H1 (cell line): ENCODE data around the gene EVI2A. TPM values are rescaled to one million over a fixed set of nuclear protein-coding genes. Genes with fewer than 3 reads are reported as not detected.

Experiments used
- CTCF ChIA-PET: fragments of 300-600 bp; sonication (Branson Sonifier 250); formaldehyde crosslinking; loops from one replicate; lab custom pipeline; 2021; ENCODE audit not compliant: partially characterized antibody; lab: Charles Lee
- POLR2A ChIA-PET: fragments of 300-600 bp; sonication (Branson Sonifier 250); formaldehyde crosslinking; loops from one replicate; lab custom pipeline; 2021; ENCODE audit warnings: inconsistent platforms; ENCODE audit not compliant: partially characterized antibody; lab: Charles Lee
- DNase-seq, 2 experiments: peaks; one replicate each; pipeline versions ENCODE4 v3.0.0 to v3.0.0-alpha.2; 2010 to 2022; ENCODE audit warnings: low spot score in 2 of 2, low read depth in 1 of 2, mixed read lengths in 1 of 2
- FAIRE-seq: peaks from 2 replicates; lab custom pipeline; 2011; peaks lifted over from hg19 to GRCh38; lab: Jason Lieb, UNC
- H2AFZ ChIP-seq: 2 replicates; pipeline ENCODE4 v1.8.1; 2012; ENCODE audit warnings: low read length, inconsistent platforms
- H2AK5ac ChIP-seq: 2 replicates; pipeline ENCODE4 v1.6.1; 2013; ENCODE audit warnings: low read depth, low read length
- H2BK120ac ChIP-seq: replicated peaks from 2 replicates; pipeline ENCODE3; 2013; ENCODE audit warnings: low read depth, low read length, inconsistent platforms
- H2BK12ac ChIP-seq: 2 replicates; pipeline ENCODE4 v1.6.1; 2013; ENCODE audit warnings: low read depth, low read length
- H2BK15ac ChIP-seq: 2 replicates; pipeline ENCODE4 v1.6.1; 2013; ENCODE audit warnings: low read length
- H2BK20ac ChIP-seq: 2 replicates; pipeline ENCODE4 v1.6.1; 2013; ENCODE audit warnings: low read length
- H2BK5ac ChIP-seq: 2 replicates; pipeline ENCODE4 v1.6.1; 2013; ENCODE audit warnings: low read depth, low read length
- H3K14ac ChIP-seq: 2 replicates; pipeline ENCODE4 v1.6.1; 2013; ENCODE audit warnings: inconsistent platforms; ENCODE audit not compliant: insufficient read length
- H3K18ac ChIP-seq: 2 replicates; pipeline ENCODE4 v1.6.1; 2013; ENCODE audit warnings: low read length; ENCODE audit errors: extremely low read depth
- H3K23ac ChIP-seq: 2 replicates; pipeline ENCODE4 v1.6.1; 2013; ENCODE audit warnings: inconsistent platforms; ENCODE audit not compliant: insufficient read length
- H3K23me2 ChIP-seq: 2 replicates; pipeline ENCODE4 v1.6.1; 2013; ENCODE audit warnings: low read depth, low read length
- H3K27ac ChIP-seq: 2 replicates; pipeline ENCODE4 v1.6.1; 2011; ENCODE audit warnings: low read depth, low read length, inconsistent platforms
- H3K27me3 ChIP-seq, 4 experiments: replicated peaks in 1 of 4; 1 replicate in 1 of 4; 2 replicates in 3 of 4; pipeline versions ENCODE4 v1.6.1 to v1.8.1; 2011 to 2013; ENCODE audit warnings: low read length in 3 of 4, mild to moderate bottlenecking in 3 of 4, inconsistent platforms in 2 of 4, mixed read lengths in 2 of 4, moderate library complexity in 1 of 4; ENCODE audit not compliant: control insufficient read depth in 3 of 4, insufficient read depth in 3 of 4; ENCODE audit errors: extremely low read depth in 1 of 4
- H3K36me3 ChIP-seq, 4 experiments: 2 replicates each; pipeline versions ENCODE4 v1.6.1 to v1.8.1; 2011 to 2013; ENCODE audit warnings: mild to moderate bottlenecking in 4 of 4, low read length in 3 of 4, moderate library complexity in 2 of 4, control low read depth in 1 of 4, inconsistent platforms in 1 of 4; ENCODE audit not compliant: insufficient read depth in 4 of 4, control insufficient read depth in 2 of 4
- H3K4ac ChIP-seq: replicated peaks from 2 replicates; pipeline ENCODE3; 2013; ENCODE audit warnings: low read length, low read depth, mixed read lengths, inconsistent platforms; ENCODE audit not compliant: insufficient read length
- H3K4me1 ChIP-seq, 4 experiments: replicated peaks in 1 of 4; 1 replicate in 1 of 4; 2 replicates in 3 of 4; pipeline versions ENCODE4 v1.6.1 to v1.8.1; 2011 to 2013; ENCODE audit warnings: low read length in 3 of 4, inconsistent platforms in 2 of 4, mixed read lengths in 1 of 4; ENCODE audit not compliant: insufficient read depth in 4 of 4, control insufficient read depth in 3 of 4
- H3K4me2 ChIP-seq, 2 experiments: 2 replicates each; pipeline versions ENCODE4 v1.6.1 to v1.8.1; 2011 to 2013; ENCODE audit warnings: low read depth in 2 of 2, low read length in 2 of 2, control low read depth in 1 of 2, inconsistent platforms in 1 of 2, mild to moderate bottlenecking in 1 of 2; ENCODE audit not compliant: insufficient read depth in 1 of 2
- H3K4me3 ChIP-seq, 4 experiments: fragments of 200-600, 300-600 bp in 1 of 4; sonication (generic), shearing (Covaris generic), sonication (Bioruptor Twin) in 1 of 4; 2 replicates each; pipeline versions ENCODE4 v1.5.1 to v1.8.1; 2011 to 2016; ENCODE audit warnings: low read length in 4 of 4, low read depth in 3 of 4, control low read depth in 2 of 4, inconsistent platforms in 2 of 4, mild to moderate bottlenecking in 2 of 4, mixed read lengths in 1 of 4, moderate library complexity in 1 of 4; ENCODE audit not compliant: insufficient read depth in 2 of 4; ENCODE audit errors: extremely low read depth in 1 of 4
- H3K56ac ChIP-seq: replicated peaks from 2 replicates; pipeline ENCODE3; 2013; ENCODE audit warnings: low read depth, mild to moderate bottlenecking, mixed read lengths, low read length, inconsistent platforms; ENCODE audit not compliant: insufficient read length
- H3K79me1 ChIP-seq: 2 replicates; pipeline ENCODE4 v1.6.1; 2013; ENCODE audit warnings: low read depth, low read length, control low read depth
- H3K79me2 ChIP-seq, 2 experiments: 2 replicates each; pipeline versions ENCODE4 v1.6.1 to v1.8.1; 2012 to 2013; ENCODE audit warnings: low read length in 2 of 2, mild to moderate bottlenecking in 2 of 2, inconsistent platforms in 1 of 2; ENCODE audit not compliant: insufficient read depth in 2 of 2, control insufficient read depth in 1 of 2
- H3K9ac ChIP-seq, 4 experiments: replicated peaks in 1 of 4; 1 replicate in 1 of 4; 2 replicates in 3 of 4; pipeline versions ENCODE4 v1.6.1 to v1.8.1; 2011 to 2013; ENCODE audit warnings: low read depth in 3 of 4, low read length in 3 of 4, control low read depth in 2 of 4, mild to moderate bottlenecking in 2 of 4, moderate library complexity in 2 of 4, inconsistent platforms in 1 of 4; ENCODE audit errors: extremely low read depth in 1 of 4
- H3K9me3 ChIP-seq, 2 experiments: 2 replicates each; pipeline versions ENCODE4 v1.6.1 to v1.8.1; 2012 to 2013; ENCODE audit warnings: mild to moderate bottlenecking in 2 of 2, moderate library complexity in 2 of 2, control low read depth in 1 of 2, inconsistent platforms in 1 of 2, low read depth in 1 of 2, low read length in 1 of 2, mixed read lengths in 1 of 2; ENCODE audit not compliant: insufficient read depth in 2 of 2
- H4K20me1 ChIP-seq, 2 experiments: replicated peaks in 1 of 2; 2 replicates each; pipeline versions ENCODE3 to v1.8.1; 2011 to 2013; ENCODE audit warnings: inconsistent platforms in 2 of 2, low read length in 2 of 2, mild to moderate bottlenecking in 1 of 2; ENCODE audit not compliant: insufficient read depth in 2 of 2, control insufficient read depth in 1 of 2
- H4K5ac ChIP-seq: 2 replicates; pipeline ENCODE4 v1.6.1; 2013; ENCODE audit warnings: low read length, low read depth, mixed read lengths, inconsistent platforms; ENCODE audit not compliant: insufficient read length
- H4K8ac ChIP-seq: 2 replicates; pipeline ENCODE4 v1.8.0; 2013; ENCODE audit warnings: mild to moderate bottlenecking, moderate library complexity, low read length, inconsistent platforms; ENCODE audit not compliant: insufficient read depth; ENCODE audit errors: extremely low read depth
- H4K91ac ChIP-seq: replicated peaks from 2 replicates; pipeline ENCODE3; 2013; ENCODE audit warnings: low read length, mixed read lengths, inconsistent platforms; ENCODE audit not compliant: insufficient read length
- RAD21 ChIP-seq, 2 experiments: IDR thresholded peaks in 1 of 2; conservative IDR thresholded peaks in 1 of 2; 2 replicates each; pipeline ENCODE4 v1.6.1; 2011; ENCODE audit warnings: low read depth in 2 of 2, low read length in 2 of 2, improper control_type of control experiment in 1 of 2, inconsistent platforms in 1 of 2, mild to moderate bottlenecking in 1 of 2, moderate library complexity in 1 of 2
- RNF2 ChIP-seq: fragments of 200-900, 300-1000 bp; sonication (generic); IDR thresholded peaks from 2 replicates; pipeline ENCODE4 v1.7.1; 2016; ENCODE audit warnings: borderline replicate concordance, low read depth, mild to moderate bottlenecking, antibody characterized with exemption, low read length; ENCODE audit not compliant: poor library complexity, severe bottlenecking; ENCODE audit errors: missing control alignments
- WGBS, 2 experiments: shearing (Covaris generic) in 1 of 2; methylation state at CpG; one replicate each; pipeline versions ENCODE4 v1.1.6 to v1.1.7; 2013 to 2015; ENCODE audit warnings: low lambda C conversion rate in 2 of 2, mixed read lengths in 2 of 2, inconsistent platforms in 1 of 2, low coverage in 1 of 2, missing lambda C conversion rate in 1 of 2; ENCODE audit not compliant: insufficient replicate concordance in 2 of 2, insufficient coverage in 1 of 2, insufficient read length in 1 of 2; ENCODE audit errors: extremely low coverage in 1 of 2, missing lambda C conversion rate in 1 of 2; 5-methylcytosine and 5-hydroxymethylcytosine counted together
- polyA plus RNA-seq, 7 experiments: library from polyadenylated mRNA; depleted of rRNA in 3 of 7; stranded (reverse) in 5 of 7; unstranded in 2 of 7; fragments of >200 nt in 5 of 7; fragments of 200-250 nt in 2 of 7; gene quantifications; 1 replicate in 5 of 7; 2 replicates in 1 of 7; 4 replicates in 1 of 7; pipeline versions ENCODE4 v1.2.1 to v1.2.3, GENCODE V29; 2011 to 2013; ENCODE audit warnings: missing spikeins in 2 of 7, mixed read lengths in 2 of 7
- total RNA-seq: library from RNA; stranded (reverse); fragmentation: NEBNext Ultra II Directional; extraction: Animal tissue kit (Norgen Biotek cat#: 25700); gene quantifications from 2 replicates; pipeline ENCODE4 v1.2.1, GENCODE V29; 2021

Gene EVI2A
- total and polyA plus RNA-seq, 2 of the 8 experiments (the other 6 are each of a cell fraction or from before 2014, with no cell fraction given): not detected

GRCh38 chr17:31286587-31286986 lies 34.8 kb downstream of the EVI2A start:
- Histone ChIP-seq H2BK12ac (no peak overlapping the region), H3K9me3 (no peaks in the 10 kb centered on the region), H3K18ac (no peak overlapping the region), H2BK15ac (no peak overlapping the region), H4K91ac (no peak overlapping the region)
- WGBS, 2 experiments: 79% methylated on average over 1 of the region's 1 CpG; no CpG with 5 or more reads in 1 of the 2 experiments
- TF ChIP-seq RAD21 (IDR thresholded peaks at IDR 0.05 in 1 of 2, conservative IDR thresholded peaks at IDR 0.05 in 1 of 2; ENCODE audit: low read depth in 2 of 2, low read length in 2 of 2) (0 out of 4 replicates have a peak, but pooled peaks of 1 of the 2 experiments have one; percentile 3), RNF2 (no peak)
- TF ChIP-seq, all 59 proteins: peak for 1
- H3K36me3 ChIP-seq: no peaks in the 10 kb centered on the region
- H2BK120ac ChIP-seq: no peak overlapping the region
- no peak overlapping the region for H3K4me2 ChIP-seq
- no peak overlapping the region for H3K9ac ChIP-seq
- H4K8ac ChIP-seq: no peak overlapping the region
- no peak overlapping the region for H4K5ac ChIP-seq
- H3K23me2 ChIP-seq: no peaks in the 10 kb centered on the region
- no peak overlapping the region for H3K56ac ChIP-seq
- H3K4ac ChIP-seq: no peak overlapping the region
- no peak overlapping the region for H2BK5ac ChIP-seq
- H3K4me1 ChIP-seq: no peaks in the 10 kb centered on the region
- no peak overlapping the region for H2BK20ac ChIP-seq
- H4K20me1 ChIP-seq: no peaks in the 10 kb centered on the region
- no peak overlapping the region for H3K27ac ChIP-seq
- ChIA-PET POLR2A (no interaction called here), CTCF (interaction anchor here (0.7 to 2.0 kb wide), 5 partner anchors 13 to 50 kb away, joined by 3 to 6 read pairs (median 4); no protein-coding TSS in a partner anchor)
- H2AK5ac ChIP-seq: no peak overlapping the region
- no peak overlapping the region for H3K23ac ChIP-seq
- H3K14ac ChIP-seq: no peak overlapping the region
- no peak for DNase-seq
- H3K4me3 ChIP-seq: no peak overlapping the region
- H2AFZ ChIP-seq: no peak overlapping the region
- no peaks in the 10 kb centered on the region for H3K27me3 ChIP-seq
- FAIRE-seq: peak; percentile 63
- no peaks in the 10 kb centered on the region for H3K79me2 ChIP-seq
- no peaks in the 10 kb centered on the region for H3K79me1 ChIP-seq
